Neutrophil (primary cell): Measurements from ENCODE around the gene ITIH1.

Source experiments
- H3K27ac ChIP-seq: fragments of 200-600 bp; sonication (generic); 2 replicates; pipeline ENCODE4 v1.5.1; 2016; ENCODE audit warnings: mild to moderate bottlenecking, moderate library complexity
- H3K27me3 ChIP-seq: fragments of 200-600 bp; sonication (generic); 2 replicates; pipeline ENCODE4 v1.6.0; 2016; ENCODE audit warnings: mild to moderate bottlenecking
- H3K36me3 ChIP-seq: fragments of 200-600 bp; sonication (generic); 2 replicates; pipeline ENCODE4 v1.5.1; 2017
- H3K4me1 ChIP-seq, 2 experiments: fragments of 200-600 bp in 1 of 2; sonication (generic) in 1 of 2; 1 replicate in 1 of 2; 2 replicates in 1 of 2; pipeline versions ENCODE4 v1.5.1 to v1.6.1; 2013 to 2016; ENCODE audit warnings: low read depth in 1 of 2, low read length in 1 of 2, mild to moderate bottlenecking in 1 of 2, moderate library complexity in 1 of 2; ENCODE audit not compliant: control insufficient read depth in 1 of 2, insufficient read depth in 1 of 2
- H3K4me3 ChIP-seq, 2 experiments: fragments of 200-600 bp in 1 of 2; sonication (generic) in 1 of 2; 1 replicate in 1 of 2; 2 replicates in 1 of 2; pipeline ENCODE4 v1.5.1; 2013 to 2016; ENCODE audit warnings: low read depth in 1 of 2, low read length in 1 of 2, mild to moderate bottlenecking in 1 of 2, moderate library complexity in 1 of 2
- H3K9me3 ChIP-seq: fragments of 200-600 bp; sonication (generic); 2 replicates; pipeline ENCODE4 v1.5.1; 2016
- TF ChIP-seq, protein P1 (sequence below): fragments of 200-600 bp; sonication (generic); IDR thresholded peaks from 2 replicates; pipeline ENCODE4 v1.5.1; 2016; ENCODE audit warnings: antibody characterized with exemption

The ITIH1 gene

DNA sequence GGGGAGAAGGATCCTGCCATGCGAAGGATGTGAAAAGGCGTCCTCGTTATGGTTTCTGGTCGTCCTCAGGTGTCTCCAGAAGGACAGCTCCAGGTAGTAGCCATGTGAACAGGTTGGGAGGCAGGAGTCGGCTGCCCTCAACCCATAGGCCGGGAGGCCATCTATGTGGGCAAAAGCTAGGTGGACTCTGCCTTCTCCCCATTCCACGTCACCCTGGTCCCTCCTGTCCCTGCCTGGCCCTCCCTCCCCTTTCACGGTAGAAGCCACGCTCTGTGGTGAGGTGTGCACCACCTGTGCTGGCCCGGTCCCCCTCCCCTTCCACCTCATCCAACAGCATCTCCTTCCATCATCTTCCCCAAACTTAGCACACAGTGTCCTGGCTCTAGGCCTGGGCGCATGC is 33.5 kb downstream of the ITIH1 start:
- H3K4me1 ChIP-seq = no peaks in the 10 kb centered on the region
- no peaks in the 10 kb centered on the region for H3K27me3 ChIP-seq
- no peak overlapping the region for H3K27ac ChIP-seq
- peaks cover 14% of the 10 kb centered on the region for H3K36me3 ChIP-seq
- H3K9me3 ChIP-seq = no peaks in the 10 kb centered on the region
- no peak overlapping the region for H3K4me3 ChIP-seq
- TF ChIP-seq, protein P1, sequence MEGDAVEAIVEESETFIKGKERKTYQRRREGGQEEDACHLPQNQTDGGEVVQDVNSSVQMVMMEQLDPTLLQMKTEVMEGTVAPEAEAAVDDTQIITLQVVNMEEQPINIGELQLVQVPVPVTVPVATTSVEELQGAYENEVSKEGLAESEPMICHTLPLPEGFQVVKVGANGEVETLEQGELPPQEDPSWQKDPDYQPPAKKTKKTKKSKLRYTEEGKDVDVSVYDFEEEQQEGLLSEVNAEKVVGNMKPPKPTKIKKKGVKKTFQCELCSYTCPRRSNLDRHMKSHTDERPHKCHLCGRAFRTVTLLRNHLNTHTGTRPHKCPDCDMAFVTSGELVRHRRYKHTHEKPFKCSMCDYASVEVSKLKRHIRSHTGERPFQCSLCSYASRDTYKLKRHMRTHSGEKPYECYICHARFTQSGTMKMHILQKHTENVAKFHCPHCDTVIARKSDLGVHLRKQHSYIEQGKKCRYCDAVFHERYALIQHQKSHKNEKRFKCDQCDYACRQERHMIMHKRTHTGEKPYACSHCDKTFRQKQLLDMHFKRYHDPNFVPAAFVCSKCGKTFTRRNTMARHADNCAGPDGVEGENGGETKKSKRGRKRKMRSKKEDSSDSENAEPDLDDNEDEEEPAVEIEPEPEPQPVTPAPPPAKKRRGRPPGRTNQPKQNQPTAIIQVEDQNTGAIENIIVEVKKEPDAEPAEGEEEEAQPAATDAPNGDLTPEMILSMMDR = no peak

DNA sequence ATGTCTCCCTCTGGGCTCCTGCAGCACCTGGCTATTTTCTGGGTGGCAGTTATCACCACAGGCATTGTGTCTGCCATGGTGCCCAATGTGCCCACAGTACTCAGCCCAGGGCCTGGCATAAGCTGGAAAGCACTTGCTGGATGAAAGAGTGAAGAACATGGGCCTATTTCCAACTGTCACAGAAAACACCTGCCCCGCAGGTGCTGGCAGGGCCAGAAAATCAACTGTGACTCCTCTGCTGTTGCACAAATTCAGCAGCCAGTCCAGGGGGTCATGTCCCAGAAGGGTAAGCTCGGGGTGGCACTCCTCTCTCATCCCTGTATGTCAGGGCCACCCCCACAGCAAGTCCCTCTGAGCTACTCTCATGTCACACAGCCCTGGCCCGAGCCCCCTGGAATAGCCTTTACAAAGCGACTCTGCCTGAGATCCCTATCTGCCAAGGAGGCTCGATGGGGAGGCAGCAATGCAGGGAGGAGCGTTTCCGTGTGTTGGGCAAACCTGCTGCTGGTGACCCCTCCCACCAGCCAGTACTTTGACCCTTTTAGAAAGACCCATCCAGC is 34.1 kb downstream of the ITIH1 start:
- Histone ChIP-seq H3K27ac (no peak overlapping the region), H3K4me1 (no peaks in the 10 kb centered on the region), H3K27me3 (no peaks in the 10 kb centered on the region), H3K36me3 (peaks cover 19% of the 10 kb centered on the region), H3K4me3 (no peak overlapping the region), H3K9me3 (no peaks in the 10 kb centered on the region)
- TF ChIP-seq, protein P1 = no peak

DNA sequence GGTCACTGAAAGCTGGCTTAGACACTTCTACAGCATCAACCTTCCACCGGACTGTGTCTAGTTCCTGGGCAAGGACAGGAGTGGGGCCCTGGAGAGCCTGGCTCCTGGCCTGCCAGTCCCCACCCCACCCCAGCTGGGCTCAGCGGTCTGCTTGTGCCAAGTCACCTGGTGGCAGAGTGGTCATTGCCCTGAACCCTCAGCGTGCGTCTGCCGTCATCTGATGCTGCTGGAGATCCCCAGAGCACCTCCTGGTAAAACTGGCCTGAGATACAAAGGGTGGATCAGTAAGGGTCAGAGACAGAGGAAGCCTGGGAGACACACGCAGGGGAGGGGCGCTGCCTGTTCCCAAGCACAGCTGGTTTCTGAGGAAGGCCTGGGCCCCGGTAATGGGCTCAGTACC is 36.4 kb downstream of the ITIH1 start:
- no peak overlapping the region for H3K27ac ChIP-seq

DNA sequence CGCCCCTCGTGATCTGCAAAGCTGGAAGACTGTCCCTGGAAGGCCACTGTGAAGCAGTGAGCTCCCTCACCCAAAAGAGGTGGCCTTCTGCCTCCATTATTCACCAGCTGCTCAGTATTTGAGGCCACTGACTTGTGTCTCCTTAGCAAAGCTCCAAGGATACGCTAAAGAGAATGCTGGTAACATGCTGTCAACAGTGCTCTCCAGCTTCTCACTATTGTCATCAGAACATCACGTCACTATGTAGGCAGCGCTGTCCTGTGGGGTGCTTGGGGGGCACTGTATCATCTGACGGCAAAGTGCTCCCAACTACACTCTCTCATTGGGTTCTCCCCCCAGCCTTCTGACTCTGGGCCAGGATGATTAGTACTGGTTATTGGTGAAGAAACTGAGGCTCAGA is 38.8 kb downstream of the ITIH1 start:
- H3K36me3 ChIP-seq = peaks cover 59% of the 10 kb centered on the region
- H3K27me3 ChIP-seq = no peaks in the 10 kb centered on the region
- H3K27ac ChIP-seq = no peak overlapping the region
- no peaks in the 10 kb centered on the region for H3K4me1 ChIP-seq
- no peaks in the 10 kb centered on the region for H3K9me3 ChIP-seq
- TF ChIP-seq, protein P1 = no peak
- H3K4me3 ChIP-seq = no peak overlapping the region

More for the DNA sequence above, 36.4 kb downstream of the ITIH1 start:
- Histone ChIP-seq H3K9me3 (no peaks in the 10 kb centered on the region), H3K4me3 (no peak overlapping the region), H3K4me1 (no peaks in the 10 kb centered on the region), H3K27me3 (no peaks in the 10 kb centered on the region), H3K36me3 (peaks cover 36% of the 10 kb centered on the region)
- TF ChIP-seq, protein P1 = no peak

DNA sequence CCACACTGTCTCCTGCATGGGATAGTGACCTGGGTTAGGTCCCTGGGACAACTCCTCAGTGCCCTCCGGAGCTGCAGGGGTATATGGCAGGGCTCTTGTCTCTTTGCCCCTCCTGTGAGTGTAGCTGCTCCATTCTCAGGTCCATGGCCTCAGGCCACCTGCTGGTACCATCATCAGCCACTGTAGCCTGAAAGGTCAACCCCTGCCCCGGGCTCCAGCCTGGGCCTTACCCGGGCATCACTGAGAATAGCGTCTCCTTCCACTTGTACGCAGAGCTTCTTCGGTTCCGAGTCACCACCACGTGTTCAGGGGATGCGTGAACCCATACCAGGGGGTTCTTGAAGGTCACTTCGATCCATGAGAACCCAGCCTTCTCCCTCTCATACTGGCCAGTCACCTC is 39.3 kb downstream of the ITIH1 start:
- TF ChIP-seq, protein P1 = no peak

DNA sequence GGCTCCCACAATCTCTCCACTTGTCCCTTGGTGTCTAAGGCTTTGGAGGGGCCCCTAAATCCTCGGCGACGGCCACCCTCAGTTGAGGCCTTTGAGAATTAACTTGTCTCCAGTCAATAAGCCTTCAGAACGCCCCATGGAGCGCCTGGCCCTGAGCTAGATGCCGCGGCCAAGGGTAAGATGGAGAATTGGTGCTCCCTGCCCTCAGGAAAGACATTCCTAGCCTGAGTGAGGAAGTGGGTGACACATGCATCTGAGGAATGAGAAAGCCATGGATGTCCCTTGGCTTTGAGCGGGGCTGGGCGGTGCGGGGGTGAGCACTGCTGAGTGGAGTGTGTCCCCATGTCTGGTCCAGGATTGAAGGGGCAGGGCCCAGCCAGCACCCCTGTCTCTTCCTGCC is 39.8 kb downstream of the ITIH1 start:
- TF ChIP-seq, protein P1 = no peak
- no peaks in the 10 kb centered on the region for H3K27me3 ChIP-seq
- no peak overlapping the region for H3K27ac ChIP-seq
- no peaks in the 10 kb centered on the region for H3K4me1 ChIP-seq
- H3K36me3 ChIP-seq = peaks cover 68% of the 10 kb centered on the region
- H3K9me3 ChIP-seq = no peaks in the 10 kb centered on the region
- no peak overlapping the region for H3K4me3 ChIP-seq

More for the DNA sequence above, 39.3 kb downstream of the ITIH1 start:
- Histone ChIP-seq H3K4me3 (no peak overlapping the region), H3K27me3 (no peaks in the 10 kb centered on the region), H3K9me3 (no peaks in the 10 kb centered on the region), H3K36me3 (peaks cover 64% of the 10 kb centered on the region), H3K27ac (no peak overlapping the region), H3K4me1 (no peaks in the 10 kb centered on the region)
